GM12878 (cell line): ENCODE data around the gene RARB.

ENCODE experiments used
- EGR1 ChIP-seq, 2 experiments: IDR thresholded peaks; 1 replicate in 1 of 2; 2 replicates in 1 of 2; pipeline ENCODE4 v1.6.1; 2011 to 2012; ENCODE audit warnings: low read depth in 2 of 2, low read length in 2 of 2, borderline replicate concordance in 1 of 2, mild to moderate bottlenecking in 1 of 2, moderate library complexity in 1 of 2
- EP300 ChIP-seq, 2 experiments: fragments of 150-350 bp in 1 of 2; IDR thresholded peaks; 2 replicates each; pipeline ENCODE4 v1.6.1; 2011 to 2012; ENCODE audit warnings: low read depth in 2 of 2, low read length in 2 of 2, borderline replicate concordance in 1 of 2, improper control_type of control experiment in 1 of 2, inconsistent platforms in 1 of 2; ENCODE audit not compliant: control insufficient read depth in 1 of 2
- MAX ChIP-seq: IDR thresholded peaks from 2 replicates; pipeline ENCODE4 v1.6.1; 2012; ENCODE audit warnings: low read depth, low read length, improper control_type of control experiment

- TF ChIP-seq EP300 (IDR thresholded peaks at IDR 0.05; ENCODE audit: borderline replicate concordance in 1 of 2, control insufficient read depth in 1 of 2, low read depth in 2 of 2, low read length in 2 of 2) (no peak), MAX (no peak), EGR1 (IDR thresholded peaks at IDR 0.05; ENCODE audit: borderline replicate concordance in 1 of 2, low read depth in 2 of 2, low read length in 2 of 2) (no peak)
These were observed 42.1 kb upstream of the RARB start for GRCh38 chr3:25385807-25386460.
